GM23248 (cell line): ENCODE data around the gene KCP. TPM values are rescaled to one million over a fixed set of nuclear protein-coding genes. Genes with fewer than 3 reads are reported as not detected.
"Not testable (repeated sequence)": the region's sequence is repeated elsewhere in the genome, so short reads cannot be mapped to it uniquely, and the experiment has no call there.

Experiments
- DNase-seq: peaks from one replicate; pipeline ENCODE4 v3.0.0-alpha.2; 2015
- H2AFZ ChIP-seq: fragments of 200-600 bp; sonication (generic); 2 replicates; pipeline ENCODE4 v1.6.1; 2016; ENCODE audit warnings: antibody characterized with exemption
- H3F3A ChIP-seq: fragments of 200-600 bp; sonication (generic); 2 replicates; pipeline ENCODE4 v1.6.1; 2016; ENCODE audit warnings: mild to moderate bottlenecking, antibody characterized with exemption, mixed run types; ENCODE audit not compliant: insufficient read depth
- H3K27ac ChIP-seq: fragments of 200-600 bp; sonication (generic); 2 replicates; pipeline ENCODE4 v1.5.1; 2016; ENCODE audit warnings: mild to moderate bottlenecking
- H3K27me3 ChIP-seq: fragments of 200-600 bp; sonication (generic); replicated peaks from 2 replicates; pipeline ENCODE4 v1.6.1; 2016; ENCODE audit warnings: mild to moderate bottlenecking; ENCODE audit not compliant: insufficient read depth
- H3K36me3 ChIP-seq: fragments of 200-600 bp; sonication (generic); 2 replicates; pipeline ENCODE4 v1.6.1; 2016; ENCODE audit warnings: low read depth, mild to moderate bottlenecking
- H3K4me1 ChIP-seq: fragments of 200-600 bp; sonication (generic); 2 replicates; pipeline ENCODE4 v1.6.1; 2016; ENCODE audit warnings: mild to moderate bottlenecking; ENCODE audit not compliant: insufficient read depth
- H3K4me2 ChIP-seq: fragments of 200-600 bp; sonication (generic); one replicate; pipeline ENCODE4 v1.6.1; 2016; ENCODE audit warnings: mild to moderate bottlenecking; ENCODE audit not compliant: unreplicated experiment
- H3K4me3 ChIP-seq: fragments of 200-600 bp; sonication (generic); 2 replicates; pipeline ENCODE4 v1.5.1; 2016; ENCODE audit warnings: mild to moderate bottlenecking
- H3K79me2 ChIP-seq: fragments of 200-600 bp; sonication (generic); 2 replicates; pipeline ENCODE4 v1.6.1; 2016; ENCODE audit warnings: mild to moderate bottlenecking; ENCODE audit not compliant: insufficient read depth
- H3K9ac ChIP-seq: fragments of 200-600 bp; sonication (generic); 2 replicates; pipeline ENCODE4 v1.6.1; 2016; ENCODE audit warnings: mild to moderate bottlenecking
- H3K9me2 ChIP-seq: fragments of 200-600 bp; sonication (generic); 2 replicates; pipeline ENCODE4 v1.6.1; 2016; ENCODE audit warnings: mixed run types, mild to moderate bottlenecking, moderate library complexity; ENCODE audit not compliant: insufficient read depth
- H3K9me3 ChIP-seq: fragments of 200-600 bp; sonication (generic); one replicate; pipeline ENCODE4 v1.6.1; 2017; ENCODE audit warnings: low read depth
- H4K20me1 ChIP-seq: fragments of 200-600 bp; sonication (generic); 2 replicates; pipeline ENCODE4 v1.6.0; 2016; ENCODE audit not compliant: insufficient read depth
- EZH2 ChIP-seq: fragments of 200-600 bp; sonication (generic); IDR thresholded peaks from 2 replicates; pipeline ENCODE4 v1.6.1; 2018; ENCODE audit warnings: antibody characterized with exemption, mild to moderate bottlenecking; ENCODE audit not compliant: insufficient read depth, poor library complexity, severe bottlenecking
- EZH2phosphoT487 ChIP-seq: fragments of 200-600 bp; sonication (generic); IDR thresholded peaks from 2 replicates; pipeline ENCODE4 v1.6.1; 2018; ENCODE audit warnings: antibody characterized with exemption, moderate library complexity, mild to moderate bottlenecking, low read depth; ENCODE audit not compliant: insufficient read depth
- WGBS, 2 experiments: methylation state at CpG; one replicate each; pipeline ENCODE4 v1.1.6; 2015 to 2017; ENCODE audit warnings: low lambda C conversion rate in 2 of 2, low coverage in 1 of 2; ENCODE audit errors: missing lambda C conversion rate in 2 of 2; 5-methylcytosine and 5-hydroxymethylcytosine counted together
- in situ Hi-C: fragments of 300-500 bp; cut with MboI; formaldehyde crosslinking; loops from 2 replicates; pipeline ENCODE4 v1.15.0; 2020
- polyA plus RNA-seq: library from polyadenylated mRNA; unstranded; fragments of >200 nt; fragmentation: Nextera tagmentation; extraction: Ambion mirVana; gene quantifications from 2 replicates; pipeline ENCODE4 v1.2.1, GENCODE V29; 2016
- total RNA-seq: library from RNA; depleted of rRNA; stranded (reverse); fragments of >200 nt; shearing (Covaris generic); gene quantifications from 2 replicates; pipeline ENCODE4 v1.2.3, GENCODE V29; 2014

The KCP gene
- total and polyA plus RNA-seq, 2 experiments from 2014 or later: 0.10 TPM; not detected in 1

DNA sequence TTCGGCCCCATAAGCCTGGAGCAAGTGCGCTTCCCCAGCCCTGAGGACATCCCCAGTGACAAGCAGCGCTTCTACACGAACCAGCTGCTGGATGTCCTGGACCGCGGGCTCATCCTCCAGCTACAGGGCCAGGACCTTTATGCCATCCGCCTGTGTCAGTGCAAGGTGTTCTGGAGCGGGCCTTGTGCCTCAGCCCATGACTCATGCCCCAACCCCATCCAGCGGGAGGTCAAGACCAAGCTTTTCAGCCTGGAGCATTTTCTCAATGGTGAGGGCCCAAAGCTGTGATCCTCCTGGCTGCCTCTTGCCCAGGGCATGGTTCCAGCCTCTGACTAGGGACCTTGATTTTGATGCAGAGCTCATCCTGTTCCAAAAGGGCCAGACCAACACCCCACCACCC lies 37.3 kb upstream of the KCP start:
- no peak overlapping the region for H2AFZ ChIP-seq
- 78% methylated on average over 9 of the region's 9 CpGs for WGBS, 2 experiments
- H3K9me3 ChIP-seq: no peaks in the 10 kb centered on the region
- DNase-seq: peak; percentile 30
- no peaks in the 10 kb centered on the region for H3F3A ChIP-seq
- H3K9ac ChIP-seq: no peak overlapping the region
- H3K27me3 ChIP-seq: no peaks in the 10 kb centered on the region
- H3K4me3 ChIP-seq: no peak overlapping the region
- H4K20me1 ChIP-seq: no peaks in the 10 kb centered on the region
- H3K9me2 ChIP-seq: no peaks in the 10 kb centered on the region
- H3K36me3 ChIP-seq: peaks cover 1% of the 10 kb centered on the region; the same call in 1 of the 2 replicates
- no peaks in the 10 kb centered on the region for H3K4me1 ChIP-seq
- TF ChIP-seq EZH2 (no peak), EZH2phosphoT487 (no peak)
- no peak overlapping the region for H3K4me2 ChIP-seq
- in situ Hi-C loops: no loop called here
- no peaks in the 10 kb centered on the region for H3K79me2 ChIP-seq
- no peak overlapping the region for H3K27ac ChIP-seq

DNA sequence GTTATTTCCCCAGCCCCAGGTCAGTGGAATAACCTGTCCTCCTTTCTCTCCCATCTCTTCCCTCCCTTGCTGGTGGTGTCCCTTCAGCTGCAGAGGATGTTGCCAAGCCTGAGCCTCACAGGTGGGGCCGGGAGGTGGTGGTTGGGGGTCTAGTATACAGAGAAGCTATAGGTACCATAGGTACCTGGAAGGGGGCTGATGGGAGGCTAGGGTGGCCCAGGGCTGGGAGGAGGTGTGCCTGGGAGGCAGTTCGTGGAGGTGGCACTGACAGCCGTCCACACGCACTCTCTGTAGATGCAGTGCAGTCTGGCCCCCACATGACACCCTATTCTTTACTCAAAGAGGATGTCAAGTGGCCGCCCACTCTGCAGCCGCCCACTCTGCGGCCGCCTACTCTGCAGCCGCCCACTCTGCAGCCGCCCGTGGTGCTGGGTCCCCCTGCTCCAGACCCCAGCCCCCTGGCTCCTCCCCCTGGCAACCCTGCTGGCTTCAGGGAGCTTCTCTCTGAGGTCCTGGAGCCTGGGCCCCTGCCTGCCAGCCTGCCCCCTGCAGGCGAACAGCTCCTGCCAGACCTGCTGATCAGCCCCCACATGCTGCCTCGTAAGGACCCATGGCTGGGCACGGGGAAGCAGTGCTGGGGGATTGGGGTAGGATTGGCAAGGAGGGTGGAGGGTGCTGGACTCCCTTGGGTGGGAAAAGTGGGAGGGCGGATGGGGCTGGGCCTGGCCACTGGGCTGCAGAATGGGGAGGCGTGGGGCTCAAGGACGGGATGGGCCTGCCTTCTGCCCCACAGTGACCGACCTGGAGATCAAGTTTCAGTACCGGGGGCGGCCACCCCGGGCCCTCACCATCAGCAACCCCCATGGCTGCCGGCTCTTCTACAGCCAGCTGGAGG lies 36.7 kb upstream of the KCP start:
- in situ Hi-C loops: no loop called here
- no peak overlapping the region for H2AFZ ChIP-seq
- no peaks in the 10 kb centered on the region for H3K9me3 ChIP-seq
- WGBS, 2 experiments: 58 to 63% methylated on average over 10 to 16 of the region's 22 CpGs
- H3K9ac ChIP-seq: no peak overlapping the region
- no peaks in the 10 kb centered on the region for H4K20me1 ChIP-seq
- no peaks in the 10 kb centered on the region for H3K79me2 ChIP-seq
- no peaks in the 10 kb centered on the region for H3K27me3 ChIP-seq
- no peaks in the 10 kb centered on the region for H3K4me1 ChIP-seq
- H3K4me2 ChIP-seq: no peak overlapping the region
- DNase-seq: no peak
- H3K27ac ChIP-seq: no peak overlapping the region
- no peaks in the 10 kb centered on the region for H3K36me3 ChIP-seq
- H3K4me3 ChIP-seq: no peak overlapping the region
- no peaks in the 10 kb centered on the region for H3F3A ChIP-seq
- TF ChIP-seq EZH2phosphoT487: no peak
- no peak for TF ChIP-seq EZH2
- H3K9me2 ChIP-seq: no peaks in the 10 kb centered on the region

DNA sequence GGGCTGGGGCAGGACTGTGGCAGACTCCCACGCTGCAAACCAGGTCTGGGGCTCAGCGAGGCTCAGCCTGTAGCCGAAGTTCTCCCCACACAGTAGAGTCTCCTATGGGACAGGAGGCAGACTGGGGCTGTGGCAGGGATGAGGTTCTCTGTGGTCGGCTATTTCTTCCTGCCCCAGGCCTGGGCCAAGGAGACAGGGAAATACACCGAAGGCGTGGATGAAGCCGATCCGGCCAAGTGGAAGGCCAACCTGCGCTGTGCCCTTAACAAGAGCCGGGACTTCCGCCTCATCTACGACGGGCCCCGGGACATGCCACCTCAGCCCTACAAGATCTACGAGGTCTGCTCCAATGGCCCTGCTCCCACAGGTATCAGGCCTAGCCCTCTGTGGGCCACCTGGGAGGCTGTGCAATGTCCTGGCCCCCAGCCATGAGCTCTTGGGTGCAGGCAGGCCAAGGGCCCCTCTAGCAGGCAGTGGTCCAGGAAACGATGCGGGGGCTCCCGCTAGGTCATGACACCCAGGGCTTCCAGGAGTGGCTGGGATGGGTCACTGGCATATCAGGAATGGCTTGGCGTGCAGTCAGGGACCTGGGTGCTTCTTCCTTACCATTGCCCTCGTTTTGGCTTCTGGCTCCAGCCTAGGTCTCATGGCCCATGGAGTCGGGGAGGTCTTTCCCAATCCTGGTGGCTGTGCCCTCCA lies 35.3 kb upstream of the KCP start:
- Histone ChIP-seq H3K4me3 (no peak overlapping the region), H3K27ac (no peak overlapping the region), H3F3A (no peaks in the 10 kb centered on the region), H3K79me2 (no peaks in the 10 kb centered on the region), H3K36me3 (no peaks in the 10 kb centered on the region), H2AFZ (no peak overlapping the region), H4K20me1 (no peaks in the 10 kb centered on the region), H3K9ac (no peak overlapping the region), H3K9me2 (no peaks in the 10 kb centered on the region), H3K27me3 (no peaks in the 10 kb centered on the region), H3K9me3 (no peaks in the 10 kb centered on the region), H3K4me1 (no peaks in the 10 kb centered on the region), H3K4me2 (no peak overlapping the region)
- in situ Hi-C loops: no loop called here
- TF ChIP-seq EZH2 (no peak), EZH2phosphoT487 (no peak)
- no peak for DNase-seq
- 76 to 80% methylated on average over 21 of the region's 21 CpGs for WGBS, 2 experiments

DNA sequence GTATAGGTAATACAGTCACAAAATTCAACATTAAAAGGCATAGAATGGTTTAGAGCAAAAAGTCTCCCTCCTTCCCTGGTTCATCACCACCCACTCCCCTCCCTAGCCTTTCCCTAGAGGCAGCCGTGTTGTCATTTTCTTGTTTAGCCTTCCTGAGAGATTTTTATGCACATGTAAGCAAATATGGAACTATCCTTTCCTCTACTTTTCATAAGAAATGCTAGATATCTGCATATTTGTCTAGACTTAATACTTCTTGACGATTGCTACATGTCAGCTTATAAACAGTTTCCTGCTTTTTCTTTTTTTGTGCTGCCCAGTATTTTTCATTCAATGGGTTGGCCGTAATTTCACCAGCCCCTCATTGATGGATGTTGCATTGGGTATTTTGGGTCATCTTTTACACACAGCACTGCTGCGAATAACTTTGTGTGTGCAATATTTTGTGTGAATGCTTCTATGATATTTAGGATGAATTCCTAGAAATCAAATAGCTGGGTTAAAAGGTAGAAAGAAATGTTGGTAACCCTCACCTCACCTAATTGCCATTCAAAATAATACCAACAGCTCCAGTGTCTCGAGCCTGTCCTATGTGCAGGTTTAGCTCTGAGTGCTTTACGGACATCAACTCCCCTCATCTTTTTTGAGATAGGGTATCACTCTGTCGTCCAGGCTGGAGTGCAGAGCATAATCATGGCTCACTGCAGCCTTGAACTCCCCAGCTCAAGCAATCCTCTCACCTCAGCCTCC lies 34.2 kb upstream of the KCP start:
- Histone ChIP-seq H4K20me1 (no peaks in the 10 kb centered on the region), H3F3A (no peaks in the 10 kb centered on the region), H3K9ac (no peak overlapping the region), H2AFZ (no peak overlapping the region), H3K4me2 (no peak overlapping the region), H3K9me3 (no peaks in the 10 kb centered on the region), H3K27me3 (0 out of 2 replicates have a peak, but pooled peaks cover 2% of the 10 kb centered on the region), H3K4me1 (no peaks in the 10 kb centered on the region), H3K27ac (no peak overlapping the region), H3K79me2 (no peaks in the 10 kb centered on the region), H3K4me3 (no peak overlapping the region), H3K36me3 (no peaks in the 10 kb centered on the region), H3K9me2 (no peaks in the 10 kb centered on the region)
- TF ChIP-seq EZH2phosphoT487: no peak
- TF ChIP-seq EZH2: no peak
- in situ Hi-C loops: no loop called here
- DNase-seq: no peak
- WGBS, 2 experiments: 60 to 63% methylated on average over 7 of the region's 7 CpGs

DNA sequence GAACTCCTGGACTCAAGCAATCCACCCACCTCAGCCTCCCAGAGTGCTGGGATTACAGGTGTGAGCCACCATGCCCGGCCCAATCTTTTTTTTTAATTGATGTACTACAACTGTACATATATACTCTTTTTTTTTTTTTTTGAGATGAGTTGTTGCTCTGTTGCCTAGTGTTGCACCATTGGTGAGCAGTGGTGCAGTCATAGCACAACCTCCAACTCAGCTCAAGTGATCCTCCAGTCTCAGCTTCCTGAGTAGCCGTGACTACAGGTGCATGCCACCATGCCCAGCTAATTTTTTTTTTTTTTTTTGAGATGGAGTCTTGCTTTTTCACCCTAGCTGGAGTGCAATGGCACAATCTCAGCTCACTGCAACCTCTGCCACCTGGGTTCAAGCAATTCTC lies 32.7 kb upstream of the KCP start:
- H3K4me2 ChIP-seq, H3K9ac ChIP-seq, H3K27me3 ChIP-seq, H3K79me2 ChIP-seq, H3F3A ChIP-seq, H3K36me3 ChIP-seq, DNase-seq, H3K27ac ChIP-seq, H3K9me3 ChIP-seq, H3K4me1 ChIP-seq, H3K4me3 ChIP-seq, H2AFZ ChIP-seq, H3K9me2 ChIP-seq, H4K20me1 ChIP-seq, in situ Hi-C loops: not testable (repeated sequence)
- WGBS, 2 experiments: 82 to 94% methylated on average over 2 of the region's 2 CpGs
